WERI-Rb-1 (cell line): ENCODE measurements around the gene IL17RB.

Experiments used
- DNase-seq: peaks from one replicate; pipeline ENCODE4 v3.0.0-alpha.2; 2020
- H3K27ac ChIP-seq: fragments of 250-450 bp; sonication (Bioruptor Pico); 2 replicates; pipeline ENCODE4 v1.5.1; 2020; ENCODE audit warnings: mild to moderate bottlenecking, moderate library complexity
- H3K27me3 ChIP-seq: fragments of 250-450 bp; sonication (Bioruptor Pico); 2 replicates; pipeline ENCODE4 v1.5.1; 2021; ENCODE audit warnings: mild to moderate bottlenecking, low read depth, moderate library complexity; ENCODE audit not compliant: insufficient read depth, severe bottlenecking
- H3K36me3 ChIP-seq: fragments of 250-450 bp; sonication (Bioruptor Pico); 2 replicates; pipeline ENCODE4 v1.5.1; 2020; ENCODE audit warnings: mild to moderate bottlenecking, moderate library complexity
- H3K4me3 ChIP-seq: 2 replicates; pipeline ENCODE4 v1.5.1; 2011; ENCODE audit warnings: low read depth, mild to moderate bottlenecking, control low read depth, low read length
- H3K9me3 ChIP-seq: fragments of 250-450 bp; sonication (Bioruptor Pico); 2 replicates; pipeline ENCODE4 v1.5.1; 2021; ENCODE audit warnings: mild to moderate bottlenecking, moderate library complexity; ENCODE audit not compliant: severe bottlenecking
- CTCF ChIP-seq: IDR thresholded peaks from 2 replicates; pipeline ENCODE4 v1.5.1; 2011; ENCODE audit warnings: low read depth, mild to moderate bottlenecking, control low read depth, inconsistent platforms, low read length

The IL17RB gene

GRCh38 chr3:53833053-53833645 is 13.2 kb upstream of the IL17RB start:
- no peak for DNase-seq
- no peak for TF ChIP-seq CTCF
- Histone ChIP-seq H3K9me3 (no peaks in the 10 kb centered on the region), H3K4me3 (no peak overlapping the region), H3K27ac (no peak overlapping the region), H3K27me3 (no peaks in the 10 kb centered on the region), H3K36me3 (no peaks in the 10 kb centered on the region)

GRCh38 chr3:53833700-53834099 is 12.7 kb upstream of the IL17RB start:
- Histone ChIP-seq H3K27me3 (no peaks in the 10 kb centered on the region), H3K27ac (no peak overlapping the region), H3K4me3 (no peak overlapping the region), H3K9me3 (no peaks in the 10 kb centered on the region), H3K36me3 (no peaks in the 10 kb centered on the region)
- DNase-seq, result no peak
- no peak for TF ChIP-seq CTCF

- no peak for TF ChIP-seq CTCF
- DNase-seq, result no peak
- H3K36me3 ChIP-seq, result no peaks in the 10 kb centered on the region
- H3K4me3 ChIP-seq, result no peak overlapping the region
- H3K27me3 ChIP-seq, result no peaks in the 10 kb centered on the region
- no peak overlapping the region for H3K27ac ChIP-seq
- no peaks in the 10 kb centered on the region for H3K9me3 ChIP-seq
Measured at GRCh38 chr3:53834429-53835095, 11.8 kb upstream of the IL17RB start.

- Histone ChIP-seq H3K36me3 (no peaks in the 10 kb centered on the region), H3K27me3 (no peaks in the 10 kb centered on the region), H3K4me3 (no peak overlapping the region), H3K27ac (no peak overlapping the region), H3K9me3 (no peaks in the 10 kb centered on the region)
- TF ChIP-seq CTCF, result no peak
- DNase-seq, result no peak
Measured at GRCh38 chr3:53835257-53835656, 11.1 kb upstream of the IL17RB start.

GRCh38 chr3:53836084-53836872 is 10.1 kb upstream of the IL17RB start:
- Histone ChIP-seq H3K27me3 (no peaks in the 10 kb centered on the region), H3K27ac (no peak overlapping the region), H3K36me3 (no peaks in the 10 kb centered on the region), H3K4me3 (no peak overlapping the region), H3K9me3 (no peaks in the 10 kb centered on the region)
- DNase-seq, result no peak
- no peak for TF ChIP-seq CTCF
